ENCODE results near the gene GALNT17. TPM values are rescaled to one million over a fixed set of nuclear protein-coding genes. Genes with fewer than 3 reads are reported as not detected.

GALNT17 gene
- total RNA-seq, 5 donors from 2014 or later (not counting 1 experiment from before 2014, with no cell fraction given), result 0.09 to 0.20 TPM; not detected in 3

DNA sequence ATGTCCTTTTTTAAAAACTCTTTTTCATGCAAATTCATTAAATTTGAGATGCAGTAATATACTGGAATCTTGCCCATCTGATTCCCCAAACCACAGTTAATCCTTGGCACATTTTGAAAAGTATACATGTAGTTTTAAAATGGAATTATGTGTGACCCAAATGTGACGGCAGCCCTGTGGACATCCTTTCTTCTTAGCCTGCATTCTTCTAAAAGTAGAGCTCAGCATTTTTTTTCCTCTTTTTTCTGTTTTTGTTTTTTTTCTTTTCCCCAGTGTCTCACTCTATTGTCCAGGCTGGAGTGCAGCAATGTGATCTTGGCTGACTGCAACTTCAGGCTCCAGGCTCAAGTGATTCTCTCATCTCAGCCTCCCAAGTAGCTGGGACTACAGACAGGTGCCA lies 338.9 kb downstream of the GALNT17 start:
- H3K27me3 Mint-ChIP-seq, result no peaks in the 10 kb centered on the region
- no peak for DNase-seq
- no peaks in the 10 kb centered on the region for H3K4me1 ChIP-seq (ENCODE audit: control insufficient read depth in 1 of 2, extremely low read depth in 1 of 2, insufficient read depth in 2 of 2, low read length in 2 of 2)
- no peak for ATAC-seq (replicated peaks in 1 of 4)
- ChIA-PET POLR2A (no interaction called here), CTCF (no interaction called here)
- peaks cover 8 to 18% (median 12%) of the 10 kb centered on the region in 3 donors for H3K9me3 Mint-ChIP-seq
- H3K9me3 ChIP-seq, result peaks cover 2% of the 10 kb centered on the region
- no peaks in the 10 kb centered on the region for H3K27me3 ChIP-seq (replicated peaks in 1 of 2; ENCODE audit: control insufficient read depth in 2 of 2, extremely low read depth in 1 of 2, insufficient read depth in 2 of 2, low read length in 1 of 2)
- H3K27ac Mint-ChIP-seq, result no peak overlapping the region
- no peaks in the 10 kb centered on the region for H3K4me1 Mint-ChIP-seq
- no peaks in the 10 kb centered on the region for H3K36me3 Mint-ChIP-seq
- H3K36me3 ChIP-seq (ENCODE audit: control insufficient read depth in 2 of 2, extremely low read depth in 1 of 2, insufficient read depth in 1 of 2, low read length in 1 of 2), result no peaks in the 10 kb centered on the region
- no peak overlapping the region for H3K27ac ChIP-seq (ENCODE audit: low read length)
- no peak overlapping the region for H3K4me3 Mint-ChIP-seq
- H3K4me3 ChIP-seq (ENCODE audit: control insufficient read depth in 1 of 2, extremely low read depth in 1 of 2, low read length in 1 of 2), result no peak overlapping the region
- no CpG with 5 or more reads among the region's 1 CpG for WGBS (ENCODE audit: insufficient coverage)

DNA sequence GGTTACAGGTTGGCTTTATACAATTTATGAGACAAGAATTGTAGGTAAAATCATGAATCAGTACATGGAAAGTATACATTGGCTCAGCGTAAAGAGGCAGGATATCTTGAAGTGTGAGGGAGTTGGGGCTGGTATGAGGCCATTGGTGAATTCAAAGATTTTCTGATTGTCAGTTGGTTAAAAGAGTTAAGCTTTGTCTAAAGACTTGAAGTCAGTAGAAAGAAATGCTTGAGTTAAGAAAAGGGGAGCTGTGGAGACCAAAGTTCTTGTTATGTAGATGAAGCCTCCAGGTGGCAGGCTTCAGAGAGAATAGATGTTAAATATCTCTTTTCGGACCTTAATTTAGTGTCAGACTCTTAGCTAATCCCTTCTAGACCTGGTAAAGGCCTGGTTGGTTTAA lies 341.0 kb downstream of the GALNT17 start:
- no peaks in the 10 kb centered on the region for H3K27me3 ChIP-seq (replicated peaks in 1 of 2; ENCODE audit: control insufficient read depth in 2 of 2, extremely low read depth in 1 of 2, insufficient read depth in 2 of 2, low read length in 1 of 2)
- no peak for ATAC-seq (replicated peaks in 1 of 4)
- no peak for DNase-seq
- no peaks in the 10 kb centered on the region for H3K27me3 Mint-ChIP-seq
- H3K4me3 ChIP-seq (ENCODE audit: control insufficient read depth in 1 of 2, extremely low read depth in 1 of 2, low read length in 1 of 2), result no peak overlapping the region
- H3K36me3 Mint-ChIP-seq, result no peaks in the 10 kb centered on the region
- CTCF ChIA-PET, result no interaction called here
- WGBS (ENCODE audit: insufficient coverage), result 86% methylated on average over 1 of the region's 2 CpGs
- H3K9me3 Mint-ChIP-seq, result peaks cover 6 to 14% (median 12%) of the 10 kb centered on the region in 3 donors
- no peaks in the 10 kb centered on the region for H3K4me1 Mint-ChIP-seq
- H3K27ac ChIP-seq (ENCODE audit: low read length), result no peak overlapping the region
- no peak overlapping the region for H3K27ac Mint-ChIP-seq
- no peaks in the 10 kb centered on the region for H3K9me3 ChIP-seq
- H3K4me3 Mint-ChIP-seq, result no peak overlapping the region
- no peaks in the 10 kb centered on the region for H3K36me3 ChIP-seq (ENCODE audit: control insufficient read depth in 2 of 2, extremely low read depth in 1 of 2, insufficient read depth in 1 of 2, low read length in 1 of 2)
- POLR2A ChIA-PET, result no interaction called here
- no peaks in the 10 kb centered on the region for H3K4me1 ChIP-seq (ENCODE audit: control insufficient read depth in 1 of 2, extremely low read depth in 1 of 2, insufficient read depth in 2 of 2, low read length in 2 of 2)

GRCh38 chr7:71473366-71473967 lies 341.5 kb downstream of the GALNT17 start:
- CTCF ChIA-PET, result no interaction called here

DNA sequence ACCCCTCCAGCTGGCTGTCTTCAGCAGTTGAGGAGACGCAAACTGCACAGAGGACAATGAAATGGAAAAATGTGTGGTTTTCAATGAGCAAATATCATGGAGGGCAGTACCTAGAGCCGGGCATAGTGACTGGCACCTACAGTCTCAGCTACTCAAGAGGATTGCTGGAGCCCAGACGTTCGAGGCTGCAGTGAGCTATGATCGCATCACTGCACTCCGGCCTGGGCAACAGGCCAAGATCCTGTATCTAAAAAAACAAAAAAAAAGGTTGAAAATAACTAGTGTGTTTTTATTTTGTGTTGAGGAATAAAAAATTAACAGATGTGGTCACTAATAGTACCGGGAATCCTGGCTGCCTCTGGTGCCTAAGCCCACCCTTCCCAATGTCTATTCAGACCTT lies 345.5 kb downstream of the GALNT17 start:
- H3K4me1 Mint-ChIP-seq, result no peaks in the 10 kb centered on the region
- no peaks in the 10 kb centered on the region for H3K27me3 Mint-ChIP-seq
- CTCF ChIA-PET, result no interaction called here
- DNase-seq, result no peak
- ATAC-seq (replicated peaks in 1 of 4), result no peak
- H3K27ac Mint-ChIP-seq, result no peak overlapping the region
- Histone ChIP-seq H3K9me3 (no peaks in the 10 kb centered on the region), H3K27me3 (replicated peaks in 1 of 2; ENCODE audit: control insufficient read depth in 2 of 2, extremely low read depth in 1 of 2, insufficient read depth in 2 of 2, low read length in 1 of 2) (no peaks in the 10 kb centered on the region), H3K36me3 (ENCODE audit: control insufficient read depth in 2 of 2, extremely low read depth in 1 of 2, insufficient read depth in 1 of 2, low read length in 1 of 2) (no peaks in the 10 kb centered on the region), H3K4me1 (ENCODE audit: control insufficient read depth in 1 of 2, extremely low read depth in 1 of 2, insufficient read depth in 2 of 2, low read length in 2 of 2) (no peaks in the 10 kb centered on the region), H3K27ac (ENCODE audit: low read length) (no peak overlapping the region), H3K4me3 (ENCODE audit: control insufficient read depth in 1 of 2, extremely low read depth in 1 of 2, low read length in 1 of 2) (no peak overlapping the region)
- peaks cover 6 to 12% (median 10%) of the 10 kb centered on the region in 3 donors for H3K9me3 Mint-ChIP-seq
- H3K36me3 Mint-ChIP-seq, result no peaks in the 10 kb centered on the region
- POLR2A ChIA-PET, result no interaction called here
- H3K4me3 Mint-ChIP-seq, result no peak overlapping the region
- 93% methylated on average over 2 of the region's 7 CpGs for WGBS (ENCODE audit: insufficient coverage)

More at GRCh38 chr7:71473366-71473967, 341.5 kb downstream of the GALNT17 start:
- no peaks in the 10 kb centered on the region for H3K4me1 ChIP-seq (ENCODE audit: control insufficient read depth in 1 of 2, extremely low read depth in 1 of 2, insufficient read depth in 2 of 2, low read length in 2 of 2)
- Mint-ChIP-seq H3K36me3 (no peaks in the 10 kb centered on the region), H3K27me3 (no peaks in the 10 kb centered on the region), H3K27ac (no peak overlapping the region), H3K4me1 (no peaks in the 10 kb centered on the region), H3K4me3 (no peak overlapping the region), H3K9me3 (peaks cover 6 to 14% (median 12%) of the 10 kb centered on the region in 3 donors)
- H3K36me3 ChIP-seq (ENCODE audit: control insufficient read depth in 2 of 2, extremely low read depth in 1 of 2, insufficient read depth in 1 of 2, low read length in 1 of 2), result no peaks in the 10 kb centered on the region
- H3K27ac ChIP-seq (ENCODE audit: low read length), result no peak overlapping the region
- no peaks in the 10 kb centered on the region for H3K27me3 ChIP-seq (replicated peaks in 1 of 2; ENCODE audit: control insufficient read depth in 2 of 2, extremely low read depth in 1 of 2, insufficient read depth in 2 of 2, low read length in 1 of 2)
- H3K4me3 ChIP-seq (ENCODE audit: control insufficient read depth in 1 of 2, extremely low read depth in 1 of 2, low read length in 1 of 2), result no peak overlapping the region
- POLR2A ChIA-PET, result no interaction called here
- ATAC-seq (replicated peaks in 1 of 4) (no peak), DNase-seq (no peak)
- H3K9me3 ChIP-seq, result no peaks in the 10 kb centered on the region
- 65% methylated on average over 2 of the region's 2 CpGs for WGBS (ENCODE audit: insufficient coverage)

DNA sequence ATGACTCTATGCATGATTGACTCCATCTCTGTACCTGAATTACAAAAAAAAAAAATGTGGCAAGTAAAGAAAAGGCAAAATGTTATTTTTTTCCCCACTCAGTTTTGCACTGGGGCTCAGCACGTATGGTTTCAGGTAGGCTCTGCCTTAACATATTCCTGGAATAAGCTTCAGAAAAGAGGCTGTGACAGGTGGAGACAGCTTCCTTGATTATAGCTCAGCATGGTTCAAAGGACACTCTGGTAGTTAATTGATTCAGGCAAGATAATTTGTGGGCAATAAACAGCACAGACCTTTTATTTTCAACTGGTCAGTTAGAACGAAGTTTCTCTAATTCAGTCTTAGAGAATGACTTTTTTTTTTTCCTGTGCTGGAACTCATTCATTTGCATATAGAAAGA lies 347.3 kb downstream of the GALNT17 start:
- CTCF ChIA-PET, result no interaction called here
- WGBS (ENCODE audit: insufficient coverage), result 60% methylated on average over 1 of the region's 2 CpGs
- no peaks in the 10 kb centered on the region for H3K4me1 Mint-ChIP-seq

GRCh38 chr7:71480791-71481190 lies 348.8 kb downstream of the GALNT17 start:
- no peak overlapping the region for H3K4me3 ChIP-seq (ENCODE audit: control insufficient read depth in 1 of 2, extremely low read depth in 1 of 2, low read length in 1 of 2)
- Mint-ChIP-seq H3K27me3 (no peaks in the 10 kb centered on the region), H3K4me3 (no peak overlapping the region), H3K36me3 (no peaks in the 10 kb centered on the region), H3K27ac (no peak overlapping the region), H3K9me3 (peaks cover 3 to 16% (median 8%) of the 10 kb centered on the region in 3 donors), H3K4me1 (no peaks in the 10 kb centered on the region)
- CTCF ChIA-PET, result no interaction called here
- H3K9me3 ChIP-seq, result no peaks in the 10 kb centered on the region
- H3K27ac ChIP-seq (ENCODE audit: low read length), result no peak overlapping the region
- WGBS (ENCODE audit: insufficient coverage), result 100% methylated on average over 2 of the region's 2 CpGs
- H3K27me3 ChIP-seq (replicated peaks in 1 of 2; ENCODE audit: control insufficient read depth in 2 of 2, extremely low read depth in 1 of 2, insufficient read depth in 2 of 2, low read length in 1 of 2), result no peaks in the 10 kb centered on the region
- ATAC-seq (replicated peaks in 1 of 4), result no peak
- H3K36me3 ChIP-seq (ENCODE audit: control insufficient read depth in 2 of 2, extremely low read depth in 1 of 2, insufficient read depth in 1 of 2, low read length in 1 of 2), result no peaks in the 10 kb centered on the region
- no peaks in the 10 kb centered on the region for H3K4me1 ChIP-seq (ENCODE audit: control insufficient read depth in 1 of 2, extremely low read depth in 1 of 2, insufficient read depth in 2 of 2, low read length in 2 of 2)
- POLR2A ChIA-PET, result no interaction called here
- DNase-seq, result no peak

More for the DNA sequence above, 347.3 kb downstream of the GALNT17 start:
- DNase-seq (no peak), ATAC-seq (replicated peaks in 1 of 4) (no peak)
- Mint-ChIP-seq H3K4me3 (no peak overlapping the region), H3K27ac (no peak overlapping the region), H3K27me3 (no peaks in the 10 kb centered on the region), H3K36me3 (no peaks in the 10 kb centered on the region), H3K9me3 (peaks cover 3 to 12% (median 9%) of the 10 kb centered on the region in 3 donors)
- H3K27me3 ChIP-seq (replicated peaks in 1 of 2; ENCODE audit: control insufficient read depth in 2 of 2, extremely low read depth in 1 of 2, insufficient read depth in 2 of 2, low read length in 1 of 2), result no peaks in the 10 kb centered on the region
- no peaks in the 10 kb centered on the region for H3K9me3 ChIP-seq
- no peaks in the 10 kb centered on the region for H3K36me3 ChIP-seq (ENCODE audit: control insufficient read depth in 2 of 2, extremely low read depth in 1 of 2, insufficient read depth in 1 of 2, low read length in 1 of 2)
- POLR2A ChIA-PET, result no interaction called here
- H3K4me1 ChIP-seq (ENCODE audit: control insufficient read depth in 1 of 2, extremely low read depth in 1 of 2, insufficient read depth in 2 of 2, low read length in 2 of 2), result no peaks in the 10 kb centered on the region
- no peak overlapping the region for H3K4me3 ChIP-seq (ENCODE audit: control insufficient read depth in 1 of 2, extremely low read depth in 1 of 2, low read length in 1 of 2)
- H3K27ac ChIP-seq (ENCODE audit: low read length), result no peak overlapping the region

DNA sequence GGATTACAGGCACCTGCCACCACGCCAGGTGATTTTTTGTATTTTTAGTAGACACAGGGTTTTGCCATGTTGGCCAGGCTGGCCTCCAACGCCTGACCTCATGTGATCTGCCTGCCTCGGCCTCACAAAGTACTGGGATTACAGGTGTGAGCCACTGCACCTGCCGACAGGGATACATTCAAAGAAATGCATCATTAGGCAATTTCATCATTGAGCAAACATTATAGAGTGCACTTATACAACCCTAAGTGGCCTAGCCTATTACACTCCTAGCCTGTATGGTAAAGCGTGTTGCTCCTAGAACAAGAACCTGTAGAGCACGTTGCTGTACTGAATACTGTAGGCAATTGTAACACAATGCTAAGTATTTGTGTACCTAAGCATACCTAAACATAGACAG lies 350.3 kb downstream of the GALNT17 start:
- no peaks in the 10 kb centered on the region for H3K4me1 ChIP-seq (ENCODE audit: control insufficient read depth in 1 of 2, extremely low read depth in 1 of 2, insufficient read depth in 2 of 2, low read length in 2 of 2)
- Mint-ChIP-seq H3K27me3 (no peaks in the 10 kb centered on the region), H3K4me3 (no peak overlapping the region), H3K4me1 (no peaks in the 10 kb centered on the region), H3K27ac (no peak overlapping the region), H3K9me3 (peaks cover 3 to 10% (median 8%) of the 10 kb centered on the region in 3 donors), H3K36me3 (no peaks in the 10 kb centered on the region)
- no peaks in the 10 kb centered on the region for H3K36me3 ChIP-seq (ENCODE audit: control insufficient read depth in 2 of 2, extremely low read depth in 1 of 2, insufficient read depth in 1 of 2, low read length in 1 of 2)
- ATAC-seq (replicated peaks in 1 of 4), result no peak
- ChIA-PET POLR2A (no interaction called here), CTCF (no interaction called here)
- no peaks in the 10 kb centered on the region for H3K27me3 ChIP-seq (replicated peaks in 1 of 2; ENCODE audit: control insufficient read depth in 2 of 2, extremely low read depth in 1 of 2, insufficient read depth in 2 of 2, low read length in 1 of 2)
- 92% methylated on average over 3 of the region's 6 CpGs for WGBS (ENCODE audit: insufficient coverage)
- H3K27ac ChIP-seq (ENCODE audit: low read length), result no peak overlapping the region
- no peak for DNase-seq
- no peak overlapping the region for H3K4me3 ChIP-seq (ENCODE audit: control insufficient read depth in 1 of 2, extremely low read depth in 1 of 2, low read length in 1 of 2)
- no peaks in the 10 kb centered on the region for H3K9me3 ChIP-seq
